HG03196 (cell line): ENCODE measurements around the gene GCG.

Source experiments
- ATAC-seq: cut with Tn5 transposase; IDR thresholded peaks from one replicate; pipeline ENCODE4 v1.9.1; 2021; ENCODE audit not compliant: unreplicated experiment

Gene GCG

GRCh38 chr2:162153608-162154224 is 1.7 kb upstream of the GCG start:
- ATAC-seq: peak; percentile 94

GRCh38 chr2:162149940-162150339 is 2.1 kb downstream of the GCG start:
- no peak for ATAC-seq

- no peak for ATAC-seq
Observed at GRCh38 chr2:162149466-162149865, 2.6 kb downstream of the GCG start.

- no peak for ATAC-seq
Observed at GRCh38 chr2:162148956-162149355, 3.1 kb downstream of the GCG start.

- no peak for ATAC-seq
Observed at GRCh38 chr2:162143969-162144368, 8.1 kb downstream of the GCG start.

GRCh38 chr2:162138310-162138709 is 13.7 kb downstream of the GCG start:
- ATAC-seq: no peak

- no peak for ATAC-seq
Observed at GRCh38 chr2:162127422-162127821, 24.6 kb downstream of the GCG start.

- ATAC-seq: no peak
Observed at GRCh38 chr2:162126527-162126926, 25.5 kb downstream of the GCG start.

GRCh38 chr2:162126111-162126519 is 25.9 kb downstream of the GCG start:
- ATAC-seq: peak; percentile 74

- ATAC-seq: no peak
Observed at GRCh38 chr2:162125138-162125537, 26.9 kb downstream of the GCG start.

- peak; percentile 41 for ATAC-seq
Observed at GRCh38 chr2:162123806-162124758, 28.0 kb downstream of the GCG start.

GRCh38 chr2:162118166-162119031 is 33.6 kb downstream of the GCG start:
- no peak for ATAC-seq

- no peak for ATAC-seq
Observed at GRCh38 chr2:162116352-162116751, 35.7 kb downstream of the GCG start.

GRCh38 chr2:162115076-162115475 is 37.0 kb downstream of the GCG start:
- no peak for ATAC-seq

- no peak for ATAC-seq
Observed at GRCh38 chr2:162114271-162114670, 37.8 kb downstream of the GCG start.

- no peak for ATAC-seq
Observed at GRCh38 chr2:162113776-162114168, 38.3 kb downstream of the GCG start.

- no peak for ATAC-seq
Observed at GRCh38 chr2:162113088-162113775, 38.8 kb downstream of the GCG start.

- ATAC-seq: no peak
Observed at GRCh38 chr2:162111958-162112850, 39.8 kb downstream of the GCG start.

- no peak for ATAC-seq
Observed at GRCh38 chr2:162107361-162107901, 44.6 kb downstream of the GCG start.
